ENCODE measurements around the gene PRSS21. TPM values are rescaled to one million over a fixed set of nuclear protein-coding genes. Genes with fewer than 3 reads are reported as not detected.

PRSS21 gene
- total RNA-seq, 1 donor from 2014 or later = not detected

GRCh38 chr16:2825049-2825742 lies 8.2 kb downstream of the PRSS21 start:
- H3K9me3 ChIP-seq = no peaks in the 10 kb centered on the region
- no peaks in the 10 kb centered on the region for H3K4me1 ChIP-seq
- no peaks in the 10 kb centered on the region for H3K27me3 ChIP-seq
- H3K36me3 ChIP-seq = no peaks in the 10 kb centered on the region
- intact Hi-C loops (cut with DNase I) = no loop called here
- peak in 1 of 2 donors; percentile 53 for DNase-seq (ENCODE audit: low spot score in 2 of 2)
- TF ChIP-seq, protein P1, sequence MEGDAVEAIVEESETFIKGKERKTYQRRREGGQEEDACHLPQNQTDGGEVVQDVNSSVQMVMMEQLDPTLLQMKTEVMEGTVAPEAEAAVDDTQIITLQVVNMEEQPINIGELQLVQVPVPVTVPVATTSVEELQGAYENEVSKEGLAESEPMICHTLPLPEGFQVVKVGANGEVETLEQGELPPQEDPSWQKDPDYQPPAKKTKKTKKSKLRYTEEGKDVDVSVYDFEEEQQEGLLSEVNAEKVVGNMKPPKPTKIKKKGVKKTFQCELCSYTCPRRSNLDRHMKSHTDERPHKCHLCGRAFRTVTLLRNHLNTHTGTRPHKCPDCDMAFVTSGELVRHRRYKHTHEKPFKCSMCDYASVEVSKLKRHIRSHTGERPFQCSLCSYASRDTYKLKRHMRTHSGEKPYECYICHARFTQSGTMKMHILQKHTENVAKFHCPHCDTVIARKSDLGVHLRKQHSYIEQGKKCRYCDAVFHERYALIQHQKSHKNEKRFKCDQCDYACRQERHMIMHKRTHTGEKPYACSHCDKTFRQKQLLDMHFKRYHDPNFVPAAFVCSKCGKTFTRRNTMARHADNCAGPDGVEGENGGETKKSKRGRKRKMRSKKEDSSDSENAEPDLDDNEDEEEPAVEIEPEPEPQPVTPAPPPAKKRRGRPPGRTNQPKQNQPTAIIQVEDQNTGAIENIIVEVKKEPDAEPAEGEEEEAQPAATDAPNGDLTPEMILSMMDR (IDR thresholded peaks at IDR 0.05) = no peak
- H3K27ac ChIP-seq = no peak overlapping the region
- no peak overlapping the region for H3K4me3 ChIP-seq

GRCh38 chr16:2825906-2826305 lies 8.9 kb downstream of the PRSS21 start:
- Histone ChIP-seq H3K9me3 (no peaks in the 10 kb centered on the region), H3K27me3 (no peaks in the 10 kb centered on the region), H3K36me3 (no peaks in the 10 kb centered on the region), H3K4me3 (no peak overlapping the region), H3K4me1 (no peaks in the 10 kb centered on the region), H3K27ac (no peak overlapping the region)
- intact Hi-C loops (cut with DNase I) = no loop called here
- TF ChIP-seq, protein P1 (IDR thresholded peaks at IDR 0.05) = no peak
- no peak for DNase-seq (ENCODE audit: low spot score in 2 of 2)

DNA sequence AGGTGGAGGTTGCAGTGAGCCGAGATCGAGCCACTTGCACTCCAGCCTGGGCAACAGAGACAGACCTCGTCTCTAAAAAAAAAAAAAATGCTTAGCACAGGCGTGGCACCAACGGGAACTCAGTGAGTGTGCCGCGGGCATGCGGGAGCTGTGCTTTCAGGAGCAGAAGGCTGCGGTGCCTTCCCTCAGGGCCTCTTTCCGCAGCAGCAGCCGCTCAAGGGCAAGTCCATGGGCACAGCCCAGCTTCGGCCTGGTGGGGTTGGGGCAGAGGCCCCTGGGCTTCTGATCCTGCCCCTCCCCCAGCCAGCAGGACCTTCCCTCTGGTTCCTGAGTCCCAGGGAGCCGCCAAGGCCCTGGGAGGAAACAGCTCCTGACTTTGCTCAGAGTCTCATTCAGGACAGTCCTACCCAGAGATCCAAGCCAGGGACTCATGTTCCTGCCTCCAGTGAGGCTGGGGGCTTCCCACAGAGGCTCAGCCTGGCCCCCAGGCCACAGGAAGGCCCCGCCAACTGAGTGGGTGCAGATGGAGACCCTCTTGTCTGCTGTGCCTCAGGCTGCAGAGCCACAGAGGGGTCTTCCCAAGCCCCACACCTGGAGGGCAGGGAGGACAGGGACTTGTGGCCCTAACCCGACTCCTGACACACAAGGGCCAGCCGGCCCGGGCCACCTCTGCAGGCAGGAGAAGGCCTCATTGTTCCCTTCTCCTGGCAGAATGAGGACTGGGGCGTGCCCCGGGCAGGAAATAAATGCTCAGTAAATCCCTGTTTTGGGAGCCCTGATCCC lies 9.7 kb downstream of the PRSS21 start:
- TF ChIP-seq, protein P1 (IDR thresholded peaks at IDR 0.05) = no peak
- DNase-seq (ENCODE audit: low spot score in 2 of 2) = no peak
- H3K4me1 ChIP-seq = no peaks in the 10 kb centered on the region
- no peak overlapping the region for H3K4me3 ChIP-seq
- H3K27me3 ChIP-seq = no peaks in the 10 kb centered on the region
- H3K9me3 ChIP-seq = no peaks in the 10 kb centered on the region
- no peaks in the 10 kb centered on the region for H3K36me3 ChIP-seq
- H3K27ac ChIP-seq = no peak overlapping the region
- intact Hi-C loops (cut with DNase I) = no loop called here

DNA sequence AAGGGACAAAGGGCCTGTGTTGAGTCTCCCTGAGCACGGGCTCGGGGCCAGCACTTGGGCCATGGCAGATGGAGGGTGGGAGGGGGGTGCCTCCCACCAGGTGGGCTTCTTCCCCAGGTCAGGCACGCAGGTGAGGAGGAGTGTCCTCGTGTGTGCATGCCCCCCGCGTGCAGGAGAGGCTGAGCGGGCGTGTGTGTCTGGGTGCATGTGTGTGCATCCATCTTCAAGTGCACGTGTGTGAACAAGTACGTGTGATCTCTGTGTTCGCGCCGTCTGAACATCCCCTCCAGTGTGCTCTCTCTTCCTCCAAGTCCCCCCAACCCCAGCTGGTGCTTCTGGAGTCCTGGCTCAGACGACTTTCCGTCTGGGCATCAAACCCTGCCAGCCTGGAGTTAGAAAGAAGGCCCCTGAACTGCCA lies 10.3 kb downstream of the PRSS21 start:
- H3K4me1 ChIP-seq = no peaks in the 10 kb centered on the region
- H3K4me3 ChIP-seq = no peak overlapping the region
- intact Hi-C loops (cut with DNase I) = no loop called here
- no peaks in the 10 kb centered on the region for H3K27me3 ChIP-seq
- TF ChIP-seq, protein P1 (IDR thresholded peaks at IDR 0.05) = no peak
- no peak for DNase-seq (ENCODE audit: low spot score in 2 of 2)
- no peaks in the 10 kb centered on the region for H3K36me3 ChIP-seq
- no peak overlapping the region for H3K27ac ChIP-seq
- no peaks in the 10 kb centered on the region for H3K9me3 ChIP-seq

GRCh38 chr16:2827831-2828520 lies 10.9 kb downstream of the PRSS21 start:
- DNase-seq (ENCODE audit: low spot score in 2 of 2) = no peak
- Histone ChIP-seq H3K36me3 (no peaks in the 10 kb centered on the region), H3K9me3 (no peaks in the 10 kb centered on the region), H3K4me1 (no peaks in the 10 kb centered on the region), H3K4me3 (no peak overlapping the region), H3K27ac (no peak overlapping the region), H3K27me3 (no peaks in the 10 kb centered on the region)
- TF ChIP-seq, protein P1 (IDR thresholded peaks at IDR 0.05) = no peak
- intact Hi-C loops (cut with DNase I) = no loop called here

All from ascending aorta (tissue), 2 donors.